ENCODE data around the gene TRPM1.

TRPM1 gene

GRCh38 chr15:30962079-30962478 is 139.4 kb downstream of the TRPM1 start:
- DNase-seq: no peak

DNA sequence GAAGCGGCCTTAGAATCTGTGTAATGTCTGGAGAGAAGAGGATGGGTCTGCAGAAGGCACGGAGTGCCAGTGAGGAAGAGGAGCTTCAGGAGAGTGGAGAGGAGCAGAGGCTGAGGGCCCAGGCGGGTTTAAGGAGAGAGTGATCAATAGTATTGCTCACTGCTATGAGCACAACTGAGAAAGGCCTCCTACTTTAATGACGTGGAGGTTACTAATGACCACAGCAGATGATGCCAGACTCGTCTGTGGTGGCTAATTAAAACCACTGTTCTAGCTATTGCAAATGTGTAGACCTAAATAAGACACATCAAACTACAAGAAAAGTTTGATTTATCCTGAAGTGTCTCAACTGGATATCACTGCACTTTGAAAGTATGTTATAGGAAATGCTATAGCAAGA is 143.3 kb downstream of the TRPM1 start:
- DNase-seq: no peak

- DNase-seq: no peak
Observed at GRCh38 chr15:30956216-30957124, 145.1 kb downstream of the TRPM1 start.

DNA sequence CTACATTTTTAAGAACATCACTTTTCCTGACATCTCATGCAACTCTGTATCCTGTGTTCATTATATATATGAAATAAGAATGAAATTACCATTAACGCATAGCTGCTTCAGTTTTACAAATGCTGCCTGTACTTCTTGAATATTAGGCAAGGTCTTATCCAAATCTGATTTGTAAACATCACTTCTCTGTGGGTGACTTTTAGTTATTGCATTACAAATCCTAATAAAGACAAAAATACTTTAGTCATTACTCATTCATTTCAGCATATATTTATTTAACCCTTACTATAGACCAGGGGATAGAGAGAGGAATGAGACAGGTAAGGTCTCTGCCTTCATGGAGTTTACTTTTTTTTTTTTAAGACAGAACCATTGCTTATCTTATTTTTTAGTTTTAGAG is 146.9 kb downstream of the TRPM1 start:
- no peak for DNase-seq

- no peak for DNase-seq
Observed at GRCh38 chr15:30953731-30954378, 147.7 kb downstream of the TRPM1 start.

- no peak for DNase-seq
Observed at GRCh38 chr15:30953183-30953582, 148.3 kb downstream of the TRPM1 start.
